HepG2 (cell line): ENCODE results near the gene KDM2B. TPM values are rescaled to one million over a fixed set of nuclear protein-coding genes. Genes with fewer than 3 reads are reported as not detected.

Source experiments
- ATAC-seq: fragments of 200-7000 bp; cut with Tn5 transposase; 3 replicates; pipeline ENCODE4 v1.9.1; 2020; ENCODE audit warnings: mild to moderate bottlenecking, moderate library complexity
- BruUV-seq: library from RNA; stranded (reverse); fragments of 400-500 nt; replicated peaks from 2 replicates; lab custom pipeline; 2021; lab: Mats Ljungman, UMichigan
- CTCF ChIA-PET: fragments of 300-600 bp; formaldehyde crosslinking; extraction: SDS; loops from one replicate; lab custom pipeline; 2021; ENCODE audit warnings: low total read pairs, inconsistent platforms, low intra/inter-chr PET ratio; lab: Yijun Ruan, JAX
- POLR2A ChIA-PET: fragments of 350-600 bp; sonication (Branson Sonifier 250); formaldehyde crosslinking; loops from one replicate; lab custom pipeline; 2020; ENCODE audit warnings: antibody characterized with exemption, inconsistent platforms; lab: Yijun Ruan, JAX
- DNase-seq: peaks from one replicate; pipeline ENCODE4 v3.0.0-alpha.2; 2015; ENCODE audit warnings: low spot score
- FAIRE-seq: peaks from 3 replicates; lab custom pipeline; 2011; peaks lifted over from hg19 to GRCh38; lab: Jason Lieb, UNC
- H2AFZ ChIP-seq: one replicate; pipeline ENCODE4 v1.6.1; 2011; ENCODE audit warnings: low read length, inconsistent platforms
- H3K27ac ChIP-seq: fragments of 300-600 bp; 3 replicates; pipeline ENCODE4 v1.8.0; 2011; ENCODE audit warnings: mixed run types, mild to moderate bottlenecking, mixed read lengths, low read length, inconsistent platforms; ENCODE audit not compliant: insufficient read depth; ENCODE audit errors: extremely low read length
- H3K27me3 ChIP-seq, 2 experiments: fragments of 200-600 bp in 1 of 2; 2 replicates in 1 of 2; 3 replicates in 1 of 2; pipeline versions ENCODE4 v1.6.0 to v1.8.0; 2011; ENCODE audit warnings: low read length in 2 of 2, mild to moderate bottlenecking in 2 of 2, moderate library complexity in 2 of 2, inconsistent platforms in 1 of 2; ENCODE audit not compliant: insufficient read depth in 2 of 2, control insufficient read depth in 1 of 2
- H3K36me3 ChIP-seq, 2 experiments: fragments of 200-600 bp in 1 of 2; replicated peaks in 1 of 2; 2 replicates in 1 of 2; 3 replicates in 1 of 2; pipeline versions ENCODE4 v1.5.1 to v1.8.0; 2011; ENCODE audit warnings: low read length in 2 of 2, inconsistent platforms in 1 of 2; ENCODE audit not compliant: insufficient read depth in 2 of 2, control insufficient read depth in 1 of 2
- H3K4me1 ChIP-seq: 2 replicates; pipeline ENCODE4 v1.5.1; 2012; ENCODE audit warnings: low read length, inconsistent platforms; ENCODE audit not compliant: insufficient read depth
- H3K4me2 ChIP-seq: 2 replicates; pipeline ENCODE4 v1.6.0; 2011; ENCODE audit warnings: low read depth, low read length, inconsistent platforms
- H3K4me3 ChIP-seq, 3 experiments: fragments of 200-600 bp in 1 of 3; sonication (generic), shearing (Covaris generic) in 1 of 3; replicated peaks in 1 of 3; 2 replicates each; pipeline ENCODE4 v1.5.1; 2011 to 2016; ENCODE audit warnings: low read length in 3 of 3, inconsistent platforms in 2 of 3, low read depth in 2 of 3, mild to moderate bottlenecking in 2 of 3, control low read depth in 1 of 3, mixed read lengths in 1 of 3; ENCODE audit not compliant: insufficient read depth in 1 of 3
- H3K79me2 ChIP-seq: one replicate; pipeline ENCODE4 v1.6.1; 2011; ENCODE audit warnings: low read length, inconsistent platforms; ENCODE audit not compliant: insufficient read depth
- H3K9ac ChIP-seq: 2 replicates; pipeline ENCODE4 v1.6.0; 2011; ENCODE audit warnings: mild to moderate bottlenecking, low read depth, low read length, inconsistent platforms; ENCODE audit not compliant: insufficient read depth
- H3K9me3 ChIP-seq: 2 replicates; pipeline ENCODE4 v1.5.1; 2012; ENCODE audit warnings: mild to moderate bottlenecking, low read length
- H4K20me1 ChIP-seq: 2 replicates; pipeline ENCODE4 v1.6.0; 2011; ENCODE audit warnings: inconsistent platforms, mild to moderate bottlenecking, low read length, moderate library complexity; ENCODE audit not compliant: insufficient read depth
- CREM ChIP-seq, 2 experiments: sonication (generic) in 1 of 2; formaldehyde crosslinking in 1 of 2; IDR thresholded peaks; 2 replicates each; pipeline versions ENCODE4 v1.4.0 to v1.6.1; 2016 to 2020; ENCODE audit warnings: antibody characterized with exemption in 1 of 2, mild to moderate bottlenecking in 1 of 2, missing genetic modification reagents in 1 of 2
- DNMT3B ChIP-seq: conservative IDR thresholded peaks from 2 replicates; pipeline ENCODE4 v1.6.1; 2016; ENCODE audit warnings: missing biosample characterization, control low read depth
- KAT7 ChIP-seq: IDR thresholded peaks from 2 replicates; pipeline ENCODE4 v1.6.1; 2018; ENCODE audit warnings: borderline replicate concordance, missing compliant biosample characterization
- NR2C2 ChIP-seq: sonication (generic); formaldehyde crosslinking; IDR thresholded peaks from 2 replicates; pipeline ENCODE4 v1.4.0; 2020; ENCODE audit warnings: missing genetic modification reagents, mild to moderate bottlenecking, moderate library complexity, borderline replicate concordance
- PAWR ChIP-seq: sonication (generic); formaldehyde crosslinking; IDR thresholded peaks from 2 replicates; pipeline ENCODE4 v1.4.0; 2020; ENCODE audit warnings: missing genetic modification reagents, mild to moderate bottlenecking, borderline replicate concordance
- RNF2 ChIP-seq: fragments of 450-650 bp; conservative IDR thresholded peaks from 2 replicates; pipeline ENCODE4 v1.6.1; 2016; ENCODE audit warnings: low read depth
- SSRP1 ChIP-seq: IDR thresholded peaks from 2 replicates; pipeline ENCODE4 v1.6.1; 2016; ENCODE audit warnings: control low read depth
- THYN1 ChIP-seq: sonication (generic); formaldehyde crosslinking; IDR thresholded peaks from 2 replicates; pipeline ENCODE4 v1.8.1; 2023; ENCODE audit warnings: low read depth, mild to moderate bottlenecking, moderate library complexity, missing genetic modification reagents, borderline replicate concordance
- ZC3H13 ChIP-seq: sonication (generic); formaldehyde crosslinking; IDR thresholded peaks from 2 replicates; pipeline ENCODE4 v1.8.1; 2023; ENCODE audit warnings: mild to moderate bottlenecking, missing genetic modification reagents, moderate library complexity
- ZNF3 ChIP-seq: IDR thresholded peaks from 2 replicates; pipeline ENCODE4 v1.7.0; 2017; ENCODE audit warnings: inconsistent platforms
- ZNF354B ChIP-seq: sonication (generic); formaldehyde crosslinking; IDR thresholded peaks from 2 replicates; pipeline ENCODE4 v1.8.0; 2022; ENCODE audit warnings: mild to moderate bottlenecking, missing genetic modification reagents
- ZNF605 ChIP-seq: sonication (generic); formaldehyde crosslinking; IDR thresholded peaks from 2 replicates; pipeline ENCODE4 v1.8.0; 2022; ENCODE audit warnings: mild to moderate bottlenecking, missing genetic modification reagents
- ZNF644 ChIP-seq: IDR thresholded peaks from 2 replicates; pipeline ENCODE4 v1.6.1; 2016; ENCODE audit warnings: low read depth
- ZNF816 ChIP-seq: sonication (generic); formaldehyde crosslinking; IDR thresholded peaks from 2 replicates; pipeline ENCODE4 v1.8.0; 2022; ENCODE audit warnings: missing genetic modification reagents, mild to moderate bottlenecking, borderline replicate concordance
- ZNF83 ChIP-seq: sonication (generic); formaldehyde crosslinking; IDR thresholded peaks from 2 replicates; pipeline ENCODE4 v1.4.0; 2020; ENCODE audit warnings: missing genetic modification reagents, mild to moderate bottlenecking, borderline replicate concordance
- WGBS: methylation state at CpG from one replicate; pipeline ENCODE4 v1.1.6; 2017; ENCODE audit warnings: low lambda C conversion rate; 5-methylcytosine and 5-hydroxymethylcytosine counted together
- in situ Hi-C: cut with HindIII; loops from 2 replicates; pipeline ENCODE4 v1.10.0; 2017; ENCODE audit warnings: low pct_unique_long_range_greater_than_20kb; ENCODE audit not compliant: extremely low pct_ligation_motif_present
- intact Hi-C: fragments of 100-400 bp; cut with micrococcal nuclease; formaldehyde crosslinking; loops from one replicate; pipeline ENCODE4 v1.10.0; 2022; ENCODE audit not compliant: unreplicated experiment
- polyA plus RNA-seq, 8 experiments: library from polyadenylated mRNA; depleted of rRNA in 3 of 8; stranded (reverse) in 7 of 8; unstranded in 1 of 8; fragments of >200 nt; fragmentation: Illumina TruSeq in 4 of 8; extraction: Trizol in 4 of 8; gene quantifications; 2 replicates each; pipeline versions ENCODE4 v1.2.1 to v1.2.3, GENCODE V29; 2011 to 2016; ENCODE audit warnings: low read depth in 4 of 8, missing spikeins in 1 of 8, mixed read lengths in 1 of 8; ENCODE audit not compliant: insufficient read depth in 1 of 8
- total RNA-seq, 5 experiments: library from RNA; depleted of rRNA; stranded (reverse); fragments of >200 nt; fragmentation: Illumina TruSeq; extraction: Trizol; gene quantifications; 2 replicates each; pipeline ENCODE4 v1.2.3, GENCODE V29; 2016; ENCODE audit warnings: low read depth in 1 of 5
- TF ChIP-seq, protein P1 (sequence below): sonication (generic); formaldehyde crosslinking; IDR thresholded peaks from 2 replicates; pipeline ENCODE4 v1.5.0; 2020; ENCODE audit warnings: missing genetic modification reagents, mild to moderate bottlenecking, borderline replicate concordance
- TF ChIP-seq, protein P2 (sequence below): sonication (generic); formaldehyde crosslinking; IDR thresholded peaks from 2 replicates; pipeline ENCODE4 v1.8.1; 2023; ENCODE audit warnings: mild to moderate bottlenecking, moderate library complexity, missing genetic modification reagents
- TF ChIP-seq, protein P3 (sequence below): sonication (generic); formaldehyde crosslinking; IDR thresholded peaks from 2 replicates; pipeline ENCODE4 v1.8.0; 2022; ENCODE audit warnings: mild to moderate bottlenecking, missing genetic modification reagents, moderate library complexity
- TF ChIP-seq, protein P4 (sequence below): sonication (generic); formaldehyde crosslinking; IDR thresholded peaks from 2 replicates; pipeline ENCODE4 v1.4.0; 2020; ENCODE audit warnings: missing genetic modification reagents, borderline replicate concordance
- TF ChIP-seq, protein P5 (sequence below): sonication (generic); formaldehyde crosslinking; IDR thresholded peaks from 2 replicates; pipeline ENCODE4 v1.8.1; 2023; ENCODE audit warnings: mild to moderate bottlenecking, missing genetic modification reagents, borderline replicate concordance
- TF ChIP-seq, protein P6 (sequence below): IDR thresholded peaks from 2 replicates; pipeline ENCODE4 v1.6.1; 2016

The KDM2B gene
- total and polyA plus RNA-seq, 2 of the 13 experiments (the other 11 are each of a cell fraction or from before 2014, with no cell fraction given), result 17.5 to 26.1 TPM

DNA sequence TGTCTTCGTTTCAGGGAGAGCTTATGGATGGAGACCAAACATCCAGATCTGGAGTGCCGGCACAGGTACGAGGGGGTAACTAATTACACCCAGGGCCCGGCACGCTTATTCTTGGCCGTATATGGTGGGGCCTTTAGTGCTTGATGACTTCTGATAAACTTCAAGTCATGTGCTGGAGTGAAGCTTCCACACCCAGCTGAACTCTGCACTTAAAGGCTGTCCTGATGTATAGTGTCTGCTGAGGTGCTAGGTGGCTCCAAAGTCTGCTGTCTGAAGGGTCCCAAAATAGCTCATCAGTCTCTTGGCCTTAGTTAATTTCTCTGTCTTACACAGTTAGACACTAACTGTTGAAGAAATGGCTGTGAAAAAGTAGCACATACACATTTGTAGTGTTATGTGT, 163.0 kb downstream of the KDM2B start (continued):
- no peak for TF ChIP-seq NR2C2

DNA sequence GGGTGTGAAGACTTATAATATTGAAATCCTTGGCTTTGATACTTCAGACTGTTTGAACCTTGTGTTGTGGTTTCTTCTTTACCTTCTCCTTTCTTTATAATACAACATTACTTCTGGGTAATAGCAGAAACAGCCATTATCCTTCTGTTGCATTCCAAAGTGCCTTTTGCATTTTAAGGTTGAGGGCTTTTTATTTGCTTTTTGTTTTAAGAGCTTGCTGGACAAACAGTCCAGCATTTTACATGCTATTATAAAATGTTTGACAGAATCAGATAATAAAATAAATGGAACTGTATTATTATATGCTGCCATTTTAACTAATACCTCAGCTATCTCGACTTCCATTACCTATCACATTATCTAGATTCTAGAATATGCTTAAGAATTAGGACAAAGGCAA, 166.9 kb downstream of the KDM2B start:
- no peaks in the 10 kb centered on the region for H3K4me1 ChIP-seq
- TF ChIP-seq THYN1 (CRISPR knock-in tag) (no peak), RNF2 (no peak), ZNF3 (CRISPR knock-in tag) (no peak), ZNF816 (CRISPR knock-in tag) (no peak), DNMT3B (no peak), CREM (IDR thresholded peaks at IDR 0.05) (no peak), CREM (CRISPR knock-in tag; IDR thresholded peaks at IDR 0.05) (no peak), ZNF605 (CRISPR knock-in tag) (no peak), ZC3H13 (CRISPR knock-in tag) (no peak), ZNF83 (CRISPR knock-in tag) (no peak), ZNF644 (CRISPR knock-in tag) (no peak), KAT7 (CRISPR knock-in tag) (no peak), SSRP1 (CRISPR knock-in tag) (no peak), ZNF354B (CRISPR knock-in tag) (no peak), PAWR (no peak)
- TF ChIP-seq, protein P1, sequence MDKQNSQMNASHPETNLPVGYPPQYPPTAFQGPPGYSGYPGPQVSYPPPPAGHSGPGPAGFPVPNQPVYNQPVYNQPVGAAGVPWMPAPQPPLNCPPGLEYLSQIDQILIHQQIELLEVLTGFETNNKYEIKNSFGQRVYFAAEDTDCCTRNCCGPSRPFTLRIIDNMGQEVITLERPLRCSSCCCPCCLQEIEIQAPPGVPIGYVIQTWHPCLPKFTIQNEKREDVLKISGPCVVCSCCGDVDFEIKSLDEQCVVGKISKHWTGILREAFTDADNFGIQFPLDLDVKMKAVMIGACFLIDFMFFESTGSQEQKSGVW (CRISPR knock-in tag), result no peak
- TF ChIP-seq, protein P2, sequence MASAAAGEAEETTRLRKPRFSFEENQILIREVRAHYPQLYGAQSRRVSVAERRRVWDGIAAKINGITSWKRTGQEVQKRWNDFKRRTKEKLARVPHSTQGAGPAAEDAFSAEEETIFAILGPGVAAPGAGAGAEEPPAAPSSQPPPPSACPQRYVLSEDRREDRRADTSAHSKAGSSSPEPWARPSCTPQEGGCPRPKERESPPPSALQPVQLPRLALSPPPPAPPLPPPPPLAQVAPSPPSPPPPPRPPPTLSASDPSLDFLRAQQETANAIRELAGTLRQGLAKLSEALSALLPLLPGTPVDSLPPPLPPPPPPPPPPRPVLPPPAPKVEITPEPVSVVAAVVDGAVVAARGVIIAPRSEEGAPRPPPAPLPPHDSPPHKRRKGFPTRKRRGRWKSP (CRISPR knock-in tag), result no peak
- TF ChIP-seq, protein P3, sequence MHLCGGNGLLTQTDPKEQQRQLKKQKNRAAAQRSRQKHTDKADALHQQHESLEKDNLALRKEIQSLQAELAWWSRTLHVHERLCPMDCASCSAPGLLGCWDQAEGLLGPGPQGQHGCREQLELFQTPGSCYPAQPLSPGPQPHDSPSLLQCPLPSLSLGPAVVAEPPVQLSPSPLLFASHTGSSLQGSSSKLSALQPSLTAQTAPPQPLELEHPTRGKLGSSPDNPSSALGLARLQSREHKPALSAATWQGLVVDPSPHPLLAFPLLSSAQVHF, result no peak
- TF ChIP-seq, protein P4, sequence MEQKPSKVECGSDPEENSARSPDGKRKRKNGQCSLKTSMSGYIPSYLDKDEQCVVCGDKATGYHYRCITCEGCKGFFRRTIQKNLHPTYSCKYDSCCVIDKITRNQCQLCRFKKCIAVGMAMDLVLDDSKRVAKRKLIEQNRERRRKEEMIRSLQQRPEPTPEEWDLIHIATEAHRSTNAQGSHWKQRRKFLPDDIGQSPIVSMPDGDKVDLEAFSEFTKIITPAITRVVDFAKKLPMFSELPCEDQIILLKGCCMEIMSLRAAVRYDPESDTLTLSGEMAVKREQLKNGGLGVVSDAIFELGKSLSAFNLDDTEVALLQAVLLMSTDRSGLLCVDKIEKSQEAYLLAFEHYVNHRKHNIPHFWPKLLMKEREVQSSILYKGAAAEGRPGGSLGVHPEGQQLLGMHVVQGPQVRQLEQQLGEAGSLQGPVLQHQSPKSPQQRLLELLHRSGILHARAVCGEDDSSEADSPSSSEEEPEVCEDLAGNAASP, result no peak
- TF ChIP-seq, protein P5, sequence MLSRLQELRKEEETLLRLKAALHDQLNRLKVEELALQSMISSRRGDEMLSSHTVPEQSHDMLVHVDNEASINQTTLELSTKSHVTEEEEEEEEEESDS, result no peak
- TF ChIP-seq, protein P6, sequence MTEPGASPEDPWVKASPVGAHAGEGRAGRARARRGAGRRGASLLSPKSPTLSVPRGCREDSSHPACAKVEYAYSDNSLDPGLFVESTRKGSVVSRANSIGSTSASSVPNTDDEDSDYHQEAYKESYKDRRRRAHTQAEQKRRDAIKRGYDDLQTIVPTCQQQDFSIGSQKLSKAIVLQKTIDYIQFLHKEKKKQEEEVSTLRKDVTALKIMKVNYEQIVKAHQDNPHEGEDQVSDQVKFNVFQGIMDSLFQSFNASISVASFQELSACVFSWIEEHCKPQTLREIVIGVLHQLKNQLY, result no peak
- no peak overlapping the region for H3K27ac ChIP-seq
- 94% methylated on average over 1 of the region's 1 CpG for WGBS
- H2AFZ ChIP-seq, result no peak overlapping the region
- H4K20me1 ChIP-seq, result no peaks in the 10 kb centered on the region
- peaks cover 8% of the 10 kb centered on the region for H3K79me2 ChIP-seq
- no peak for DNase-seq
- H3K36me3 ChIP-seq, result peaks cover 11 to 40% of the 10 kb centered on the region in 2 experiments
- intact Hi-C loops (no loop called here), in situ Hi-C loops (no loop called here)
- no peak overlapping the region for H3K4me2 ChIP-seq
- no peak overlapping the region for H3K4me3 ChIP-seq
- ATAC-seq, result no peak
- H3K27me3 ChIP-seq, result no peaks in the 10 kb centered on the region
- ChIA-PET CTCF (no interaction called here), POLR2A (no interaction called here)
- no peak overlapping the region for H3K9ac ChIP-seq
- FAIRE-seq, result no peak
- H3K9me3 ChIP-seq, result no peaks in the 10 kb centered on the region
- no TSS peak for BruUV-seq
